Measurements from ENCODE around the gene USP40.
"Not testable (repeated sequence)": the region's sequence is repeated elsewhere in the genome, so short reads cannot be mapped to it uniquely, and the experiment has no call there.

DNA sequence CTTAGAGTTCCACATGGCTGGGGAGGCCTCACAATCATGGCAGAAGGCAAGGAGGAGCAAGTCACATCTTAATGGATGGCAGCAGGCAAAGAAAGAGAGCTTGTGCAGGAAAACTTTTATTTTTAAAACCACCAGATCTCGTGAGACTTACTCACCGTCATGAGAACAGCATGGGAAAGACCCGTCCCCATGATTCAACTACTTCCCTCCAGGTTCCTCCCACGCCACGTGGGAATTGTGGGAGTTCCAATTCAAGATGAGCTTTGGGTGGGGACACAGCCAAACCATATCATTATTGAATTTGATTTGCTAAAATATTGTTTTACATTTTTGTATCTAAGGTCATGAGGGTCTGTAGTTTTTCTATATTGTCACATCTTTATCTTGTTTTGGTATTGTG, 10.8 kb upstream of the USP40 start:
- TF ChIP-seq, protein P1, sequence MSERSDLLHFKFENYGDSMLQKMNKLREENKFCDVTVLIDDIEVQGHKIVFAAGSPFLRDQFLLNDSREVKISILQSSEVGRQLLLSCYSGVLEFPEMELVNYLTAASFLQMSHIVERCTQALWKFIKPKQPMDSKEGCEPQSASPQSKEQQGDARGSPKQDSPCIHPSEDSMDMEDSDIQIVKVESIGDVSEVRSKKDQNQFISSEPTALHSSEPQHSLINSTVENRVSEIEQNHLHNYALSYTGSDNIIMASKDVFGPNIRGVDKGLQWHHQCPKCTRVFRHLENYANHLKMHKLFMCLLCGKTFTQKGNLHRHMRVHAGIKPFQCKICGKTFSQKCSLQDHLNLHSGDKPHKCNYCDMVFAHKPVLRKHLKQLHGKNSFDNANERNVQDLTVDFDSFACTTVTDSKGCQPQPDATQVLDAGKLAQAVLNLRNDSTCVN (tag by site-specific recombination; optimal IDR thresholded peaks at IDR 0.05): not testable (repeated sequence)
- TF ChIP-seq ZNF561 (tag by site-specific recombination; IDR thresholded peaks at IDR 0.05; ENCODE audit: borderline replicate concordance); GLIS2 (tag by site-specific recombination; IDR thresholded peaks at IDR 0.05); ZNF433 (tag by site-specific recombination; IDR thresholded peaks at IDR 0.05; ENCODE audit: low read depth); BCL11A (tag by site-specific recombination; IDR thresholded peaks at IDR 0.05; ENCODE audit: low read depth); IKZF3 (tag by site-specific recombination; IDR thresholded peaks at IDR 0.05); ZNF274 (IDR thresholded peaks at IDR 0.05; ENCODE audit: low read length); ZNF274 (tag by site-specific recombination; IDR thresholded peaks at IDR 0.05; ENCODE audit: borderline replicate concordance); ZNF423 (tag by site-specific recombination; IDR thresholded peaks at IDR 0.05); ZXDB (tag by site-specific recombination; IDR thresholded peaks at IDR 0.05); PBX3 (CRISPR knock-in tag; IDR thresholded peaks at IDR 0.05): not testable (repeated sequence)
- TF ChIP-seq, protein P2, sequence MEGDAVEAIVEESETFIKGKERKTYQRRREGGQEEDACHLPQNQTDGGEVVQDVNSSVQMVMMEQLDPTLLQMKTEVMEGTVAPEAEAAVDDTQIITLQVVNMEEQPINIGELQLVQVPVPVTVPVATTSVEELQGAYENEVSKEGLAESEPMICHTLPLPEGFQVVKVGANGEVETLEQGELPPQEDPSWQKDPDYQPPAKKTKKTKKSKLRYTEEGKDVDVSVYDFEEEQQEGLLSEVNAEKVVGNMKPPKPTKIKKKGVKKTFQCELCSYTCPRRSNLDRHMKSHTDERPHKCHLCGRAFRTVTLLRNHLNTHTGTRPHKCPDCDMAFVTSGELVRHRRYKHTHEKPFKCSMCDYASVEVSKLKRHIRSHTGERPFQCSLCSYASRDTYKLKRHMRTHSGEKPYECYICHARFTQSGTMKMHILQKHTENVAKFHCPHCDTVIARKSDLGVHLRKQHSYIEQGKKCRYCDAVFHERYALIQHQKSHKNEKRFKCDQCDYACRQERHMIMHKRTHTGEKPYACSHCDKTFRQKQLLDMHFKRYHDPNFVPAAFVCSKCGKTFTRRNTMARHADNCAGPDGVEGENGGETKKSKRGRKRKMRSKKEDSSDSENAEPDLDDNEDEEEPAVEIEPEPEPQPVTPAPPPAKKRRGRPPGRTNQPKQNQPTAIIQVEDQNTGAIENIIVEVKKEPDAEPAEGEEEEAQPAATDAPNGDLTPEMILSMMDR (tag by site-specific recombination; IDR thresholded peaks at IDR 0.05): not testable (repeated sequence)
- TF ChIP-seq, protein P3, sequence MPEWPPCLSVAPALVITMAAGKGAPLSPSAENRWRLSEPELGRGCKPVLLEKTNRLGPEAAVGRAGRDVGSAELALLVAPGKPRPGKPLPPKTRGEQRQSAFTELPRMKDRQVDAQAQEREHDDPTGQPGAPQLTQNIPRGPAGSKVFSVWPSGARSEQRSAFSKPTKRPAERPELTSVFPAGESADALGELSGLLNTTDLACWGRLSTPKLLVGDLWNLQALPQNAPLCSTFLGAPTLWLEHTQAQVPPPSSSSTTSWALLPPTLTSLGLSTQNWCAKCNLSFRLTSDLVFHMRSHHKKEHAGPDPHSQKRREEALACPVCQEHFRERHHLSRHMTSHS (tag by site-specific recombination; IDR thresholded peaks at IDR 0.05): not testable (repeated sequence)

Measured in HEK293 (cell line).